RWPE2 (cell line): ENCODE data around the gene ARSK.

ENCODE experiments used
- ATAC-seq: fragments of 200-7000 bp; cut with Tn5 transposase; 3 replicates; pipeline ENCODE4 v1.9.1; 2021; ENCODE audit warnings: low read depth
- DNase-seq: peaks from one replicate; pipeline ENCODE4 v3.0.0-alpha.2; 2020; ENCODE audit warnings: low spot score
- H3K27ac ChIP-seq: fragments of 450-650 bp; 2 replicates; pipeline ENCODE4 v1.5.1; 2017; ENCODE audit warnings: mild to moderate bottlenecking; ENCODE audit not compliant: poor library complexity, severe bottlenecking
- H3K27me3 ChIP-seq: fragments of 250-450 bp; sonication (Bioruptor Pico); 2 replicates; pipeline ENCODE4 v1.5.1; 2021; ENCODE audit warnings: mild to moderate bottlenecking, moderate library complexity; ENCODE audit not compliant: insufficient read depth, poor library complexity, severe bottlenecking
- H3K36me3 ChIP-seq: fragments of 250-450 bp; sonication (Bioruptor Pico); 2 replicates; pipeline ENCODE4 v1.5.1; 2020; ENCODE audit warnings: low read depth, mild to moderate bottlenecking, moderate library complexity
- H3K4me1 ChIP-seq: fragments of 250-450 bp; sonication (Bioruptor Pico); 2 replicates; pipeline ENCODE4 v1.5.1; 2021; ENCODE audit warnings: mild to moderate bottlenecking, moderate library complexity; ENCODE audit not compliant: insufficient read depth, poor library complexity, severe bottlenecking
- H3K4me3 ChIP-seq: fragments of 250-450 bp; sonication (Bioruptor Pico); 2 replicates; pipeline ENCODE4 v1.5.1; 2021; ENCODE audit warnings: mild to moderate bottlenecking, moderate library complexity; ENCODE audit not compliant: severe bottlenecking
- H3K9me3 ChIP-seq: fragments of 250-450 bp; sonication (Bioruptor Pico); 2 replicates; pipeline ENCODE4 v1.5.1; 2021; ENCODE audit warnings: mild to moderate bottlenecking, moderate library complexity; ENCODE audit not compliant: severe bottlenecking
- CTCF ChIP-seq: fragments of 450-650 bp; IDR thresholded peaks from one replicate; pipeline ENCODE4 v1.5.1; 2017; ENCODE audit warnings: mild to moderate bottlenecking, moderate library complexity; ENCODE audit not compliant: poor library complexity, severe bottlenecking

Gene ARSK

GRCh38 chr5:95565280-95565920 is 10.5 kb downstream of the ARSK start:
- H3K27ac ChIP-seq, result no peak overlapping the region
- DNase-seq, result no peak

GRCh38 chr5:95572016-95572415 is 17.1 kb downstream of the ARSK start:
- DNase-seq, result no peak
- Histone ChIP-seq H3K4me3 (no peak overlapping the region), H3K9me3 (no peaks in the 10 kb centered on the region)

More at GRCh38 chr5:95565280-95565920, 10.5 kb downstream of the ARSK start:
- no peaks in the 10 kb centered on the region for H3K4me1 ChIP-seq
- no peak overlapping the region for H3K4me3 ChIP-seq
- no peak for ATAC-seq
- H3K27me3 ChIP-seq, result no peaks in the 10 kb centered on the region
- peaks cover 6% of the 10 kb centered on the region; the same call in 1 of the 2 replicates for H3K36me3 ChIP-seq
- TF ChIP-seq CTCF, result no peak
- H3K9me3 ChIP-seq, result no peaks in the 10 kb centered on the region

GRCh38 chr5:95581576-95581975 is 26.7 kb downstream of the ARSK start:
- Histone ChIP-seq H3K27me3 (no peaks in the 10 kb centered on the region), H3K4me1 (no peaks in the 10 kb centered on the region)
- no peak for ATAC-seq

More at GRCh38 chr5:95572016-95572415, 17.1 kb downstream of the ARSK start:
- H3K27me3 ChIP-seq, result no peaks in the 10 kb centered on the region
- no peak for TF ChIP-seq CTCF
- no peaks in the 10 kb centered on the region for H3K4me1 ChIP-seq
- H3K27ac ChIP-seq, result no peak overlapping the region
- peaks cover 6% of the 10 kb centered on the region; the same call in 1 of the 2 replicates for H3K36me3 ChIP-seq
- no peak for ATAC-seq

GRCh38 chr5:95583992-95584391 is 29.1 kb downstream of the ARSK start:
- Histone ChIP-seq H3K27me3 (no peaks in the 10 kb centered on the region), H3K36me3 (no peaks in the 10 kb centered on the region), H3K4me3 (no peak overlapping the region), H3K4me1 (no peaks in the 10 kb centered on the region), H3K9me3 (no peaks in the 10 kb centered on the region), H3K27ac (no peak overlapping the region)
- no peak for TF ChIP-seq CTCF
- ATAC-seq (no peak), DNase-seq (no peak)

More at GRCh38 chr5:95581576-95581975, 26.7 kb downstream of the ARSK start:
- no peak for DNase-seq
- H3K4me3 ChIP-seq, result no peak overlapping the region
- no peaks in the 10 kb centered on the region for H3K9me3 ChIP-seq
- no peak for TF ChIP-seq CTCF
- H3K36me3 ChIP-seq, result peaks cover 5% of the 10 kb centered on the region; the same call in 1 of the 2 replicates
- H3K27ac ChIP-seq, result no peak overlapping the region

- DNase-seq (no peak), ATAC-seq (no peak)
- Histone ChIP-seq H3K9me3 (peaks cover 2% of the 10 kb centered on the region), H3K27ac (no peak overlapping the region), H3K36me3 (no peaks in the 10 kb centered on the region), H3K4me3 (no peak overlapping the region), H3K27me3 (no peaks in the 10 kb centered on the region), H3K4me1 (peaks cover 10% of the 10 kb centered on the region)
- TF ChIP-seq CTCF, result no peak
These were observed 36.0 kb downstream of the ARSK start for GRCh38 chr5:95590880-95591279.
